KG1 (cell line): Measurements from ENCODE around the gene CALM1.
A peak's percentile ranks its signal among the peaks of the same experiment; 100 is the strongest.

ENCODE experiments used
- DNase-seq: peaks from one replicate; lab custom pipeline; 2025; lab: John Stamatoyannopoulos, UW

The CALM1 gene

GRCh38 chr14:90443161-90444076, 46.6 kb downstream of the CALM1 start:
- peak; percentile 7 for DNase-seq

GRCh38 chr14:90444077-90444696, 47.4 kb downstream of the CALM1 start:
- peak; percentile 23 for DNase-seq

GRCh38 chr14:90445011-90445410, 48.2 kb downstream of the CALM1 start:
- DNase-seq, result no peak

- DNase-seq, result no peak
Observed at GRCh38 chr14:90446405-90446804, 49.6 kb downstream of the CALM1 start.

- DNase-seq, result no peak
Observed at GRCh38 chr14:90447720-90448497, 51.1 kb downstream of the CALM1 start.

- no peak for DNase-seq
Observed at GRCh38 chr14:90449411-90449810, 52.6 kb downstream of the CALM1 start.

- no peak for DNase-seq
Observed at GRCh38 chr14:90450151-90450550, 53.3 kb downstream of the CALM1 start.

- DNase-seq, result no peak
Observed at GRCh38 chr14:90450667-90451066, 53.8 kb downstream of the CALM1 start.

GRCh38 chr14:90451443-90451842, 54.6 kb downstream of the CALM1 start:
- no peak for DNase-seq

GRCh38 chr14:90451961-90452360, 55.1 kb downstream of the CALM1 start:
- no peak for DNase-seq

- DNase-seq, result no peak
Observed at GRCh38 chr14:90452366-90452765, 55.5 kb downstream of the CALM1 start.

- DNase-seq, result no peak
Observed at GRCh38 chr14:90453401-90453951, 56.6 kb downstream of the CALM1 start.

- DNase-seq, result no peak
Observed at GRCh38 chr14:90454041-90455000, 57.5 kb downstream of the CALM1 start.

- DNase-seq, result no peak
Observed at GRCh38 chr14:90455100-90455571, 58.3 kb downstream of the CALM1 start.

- no peak for DNase-seq
Observed at GRCh38 chr14:90456551-90456950, 59.7 kb downstream of the CALM1 start.

- DNase-seq, result no peak
Observed at GRCh38 chr14:90457186-90457585, 60.4 kb downstream of the CALM1 start.
